HG02884 (cell line): ENCODE results near the gene SUDS3.

Experiments used
- ATAC-seq: cut with Tn5 transposase; IDR thresholded peaks from one replicate; pipeline ENCODE4 v1.9.1; 2021; ENCODE audit warnings: mild to moderate bottlenecking, moderate library complexity; ENCODE audit not compliant: unreplicated experiment

SUDS3 gene

DNA sequence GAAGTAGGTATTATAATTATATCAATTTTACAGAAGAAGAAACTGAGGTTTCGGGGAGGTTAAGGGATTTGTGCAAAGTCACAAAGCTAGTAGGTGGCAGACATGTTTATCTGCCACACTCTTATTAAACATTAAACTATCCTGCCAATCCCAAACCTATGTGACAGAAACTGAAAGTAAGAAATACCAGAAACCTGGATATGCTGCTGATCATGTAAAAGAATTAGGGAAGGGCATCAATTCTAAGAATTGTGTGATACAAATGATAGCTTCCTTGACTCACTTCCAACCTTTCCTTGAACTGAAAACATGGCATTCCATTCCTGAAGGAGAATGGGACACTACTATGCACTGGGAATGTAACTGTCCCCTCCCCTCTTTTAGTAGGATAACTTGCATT, 20.5 kb upstream of the SUDS3 start:
- ATAC-seq: no peak

DNA sequence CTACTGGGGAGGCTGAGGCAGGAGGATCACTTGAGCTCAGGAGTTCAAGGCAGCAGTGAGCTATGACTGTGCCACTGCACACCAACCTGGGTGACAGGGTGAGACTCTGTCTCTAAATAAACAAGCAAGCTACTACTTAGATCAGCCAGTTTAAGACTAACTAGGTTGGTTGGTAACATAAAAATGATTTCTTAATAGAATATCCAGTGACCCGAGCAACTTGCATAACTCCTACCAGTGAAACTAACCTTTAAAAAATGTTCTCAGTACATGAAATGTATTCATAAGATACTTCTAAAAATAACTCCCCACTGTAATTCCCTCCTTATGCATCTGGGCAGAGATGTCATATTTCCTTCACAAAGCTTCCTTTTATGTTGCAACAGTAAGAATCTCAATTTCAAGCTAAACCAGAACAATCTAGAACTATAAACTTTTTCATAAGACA, 19.5 kb upstream of the SUDS3 start:
- no peak for ATAC-seq

DNA sequence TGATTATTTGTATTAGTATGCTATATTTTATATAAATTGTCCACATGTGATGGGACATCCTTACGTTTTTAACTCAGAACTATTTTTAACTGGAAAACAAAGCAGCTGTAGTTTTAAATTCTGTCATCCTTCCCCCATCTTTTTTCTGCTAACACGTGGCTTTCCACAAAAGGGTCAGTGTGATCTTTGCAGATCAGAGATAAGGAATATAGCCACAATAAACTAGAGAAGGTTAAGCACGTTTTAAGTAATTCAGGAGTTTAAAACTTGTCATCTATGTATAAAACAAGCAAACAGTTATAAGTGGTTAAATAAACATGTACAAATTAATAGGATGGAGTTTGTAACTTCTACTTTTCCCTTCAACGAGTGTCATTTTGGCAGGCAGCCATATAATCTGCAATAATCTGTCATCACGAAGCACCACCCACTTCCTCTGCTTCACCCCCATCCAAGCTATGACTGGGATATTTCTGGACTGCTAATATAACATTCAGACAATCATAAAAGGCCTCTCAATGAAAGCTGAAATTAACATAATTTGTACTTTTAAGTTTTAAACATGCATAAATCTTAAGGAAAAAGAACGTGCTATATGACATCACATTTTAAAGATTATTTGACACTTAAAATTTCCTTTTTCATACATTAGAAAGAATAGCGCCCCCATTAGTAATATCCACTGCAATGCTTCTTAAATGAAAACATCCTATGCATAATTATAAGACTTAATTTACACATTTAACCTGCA, 18.9 kb upstream of the SUDS3 start:
- ATAC-seq: no peak

DNA sequence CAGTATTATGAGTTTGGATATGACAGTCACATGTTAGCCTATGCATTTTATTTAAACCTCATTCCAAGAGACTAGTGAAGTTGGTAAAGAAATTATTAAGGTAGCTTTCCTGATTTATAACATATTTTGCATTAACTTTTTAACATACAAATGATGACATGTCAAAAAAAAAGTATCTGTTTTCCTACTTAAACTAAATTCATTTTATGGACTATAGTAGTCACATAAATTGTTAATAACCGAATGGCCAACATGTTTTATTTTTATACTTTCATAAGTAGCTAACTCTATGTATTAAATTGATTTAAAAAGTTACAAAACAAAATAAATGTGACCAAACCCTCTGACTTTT, 18.4 kb upstream of the SUDS3 start:
- ATAC-seq: no peak

- ATAC-seq: no peak
Observed at GRCh38 chr12:118358612-118359540, 17.5 kb upstream of the SUDS3 start.

DNA sequence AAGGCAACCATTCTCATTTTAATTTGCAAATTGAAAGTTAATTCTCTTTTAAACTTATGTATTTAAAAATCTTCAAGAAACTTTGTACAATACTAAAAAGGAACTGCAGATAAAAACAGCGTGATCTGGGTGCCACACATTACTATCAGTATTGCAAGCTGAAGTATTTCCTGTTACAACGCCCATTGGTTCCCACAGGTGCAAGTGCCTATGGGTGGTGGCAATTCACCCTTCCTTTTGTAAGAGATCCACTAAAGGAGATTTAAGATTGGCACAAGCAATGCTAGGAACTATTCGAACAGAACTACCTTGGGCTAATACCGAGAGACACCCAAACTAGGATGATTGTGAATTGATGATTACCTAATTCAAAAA, 16.8 kb upstream of the SUDS3 start:
- ATAC-seq: no peak

DNA sequence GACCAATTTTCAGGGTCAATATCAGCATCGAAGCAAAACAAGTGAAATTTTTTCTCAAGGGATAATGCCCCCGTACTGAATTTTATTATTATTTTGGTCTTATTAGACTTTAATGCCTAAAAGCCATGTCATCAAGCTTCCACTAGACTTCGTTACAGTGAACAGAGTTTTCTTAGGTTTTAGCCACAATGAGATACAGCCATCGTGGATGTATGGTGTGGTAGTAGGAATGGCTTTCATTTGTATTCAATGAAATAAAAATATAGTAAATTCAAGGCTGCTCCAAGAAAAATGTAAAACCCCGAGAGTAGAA, 15.3 kb upstream of the SUDS3 start:
- no peak for ATAC-seq

DNA sequence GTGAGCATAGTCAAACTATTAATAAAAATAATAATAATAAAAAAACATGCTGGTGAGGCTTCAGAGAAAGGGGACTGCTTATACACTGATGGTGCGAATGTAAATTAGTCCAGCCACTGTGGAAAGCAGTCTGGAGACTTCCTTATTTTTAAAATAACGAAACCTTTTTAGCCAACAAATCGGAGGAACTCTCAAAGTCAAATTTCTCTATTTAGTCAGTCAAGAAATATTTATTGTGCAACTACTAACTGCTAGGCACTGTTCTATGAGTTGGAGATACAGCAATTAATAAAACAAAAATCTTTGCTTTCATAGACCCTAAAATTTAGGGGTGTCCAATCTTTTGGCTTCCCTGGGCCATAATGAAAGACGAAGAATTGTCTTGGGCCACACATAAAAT, 14.5 kb upstream of the SUDS3 start:
- ATAC-seq: no peak

- no peak for ATAC-seq
Observed at GRCh38 chr12:118368821-118369220, 7.5 kb upstream of the SUDS3 start.

DNA sequence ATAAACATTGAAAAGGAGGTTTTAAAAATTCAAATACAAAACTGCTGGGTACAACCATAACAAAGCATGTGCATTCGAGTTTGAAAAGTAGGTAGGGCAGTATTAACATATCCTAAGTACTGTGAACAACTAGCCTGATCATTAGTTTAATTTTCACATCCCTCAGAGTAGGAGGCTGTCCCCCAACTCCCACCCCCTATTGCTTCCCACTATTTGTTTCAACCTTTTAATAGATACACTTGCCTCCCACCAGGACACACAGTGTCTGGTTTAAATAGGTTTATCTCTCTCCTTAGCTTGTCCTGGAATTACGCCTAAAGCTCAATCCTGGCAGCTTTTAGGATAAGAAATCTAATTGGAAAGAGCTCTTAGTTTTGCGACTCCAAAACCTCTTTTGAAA, 5.8 kb upstream of the SUDS3 start:
- ATAC-seq: no peak

GRCh38 chr12:118371321-118372282, 4.8 kb upstream of the SUDS3 start:
- ATAC-seq: no peak

- peak; percentile 73 for ATAC-seq
Observed at GRCh38 chr12:118372541-118373495, 3.5 kb upstream of the SUDS3 start, which contains the start of gene TAOK3. Gene TAOK3 (minus strand): TSS chr12:118372907. CDS start chr12:118255567, 117,340 bp downstream.

GRCh38 chr12:118373616-118374015, 2.7 kb upstream of the SUDS3 start:
- ATAC-seq: no peak

DNA sequence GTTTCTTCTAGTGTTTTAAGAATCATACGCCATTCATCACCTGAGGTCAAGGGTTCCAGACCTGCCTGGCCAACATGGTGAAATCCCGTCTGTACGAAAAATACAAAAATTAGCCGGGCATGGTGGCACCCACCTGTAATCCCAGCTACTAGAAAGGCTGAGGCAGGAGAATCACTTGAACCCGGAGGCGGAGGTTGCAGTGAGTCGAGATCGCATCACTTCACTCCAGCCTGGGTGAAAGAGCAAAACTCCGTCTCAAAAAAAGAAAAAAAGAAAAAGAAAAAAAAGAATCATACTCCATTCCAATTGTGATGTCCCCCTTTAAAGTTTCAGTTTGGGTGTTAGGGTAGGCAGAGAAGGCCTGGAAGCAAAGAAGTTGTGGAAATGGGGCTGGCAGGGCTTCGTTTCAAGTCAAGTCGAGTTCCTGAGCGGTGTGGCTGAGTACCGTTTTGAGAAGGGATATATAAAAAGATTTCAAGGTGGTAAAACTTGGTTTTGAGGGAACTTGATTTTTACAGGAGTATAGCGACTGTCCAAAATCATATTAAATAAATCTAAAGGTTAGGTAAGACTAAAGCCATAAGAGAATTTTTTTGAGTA, 2.1 kb upstream of the SUDS3 start:
- ATAC-seq: no peak

DNA sequence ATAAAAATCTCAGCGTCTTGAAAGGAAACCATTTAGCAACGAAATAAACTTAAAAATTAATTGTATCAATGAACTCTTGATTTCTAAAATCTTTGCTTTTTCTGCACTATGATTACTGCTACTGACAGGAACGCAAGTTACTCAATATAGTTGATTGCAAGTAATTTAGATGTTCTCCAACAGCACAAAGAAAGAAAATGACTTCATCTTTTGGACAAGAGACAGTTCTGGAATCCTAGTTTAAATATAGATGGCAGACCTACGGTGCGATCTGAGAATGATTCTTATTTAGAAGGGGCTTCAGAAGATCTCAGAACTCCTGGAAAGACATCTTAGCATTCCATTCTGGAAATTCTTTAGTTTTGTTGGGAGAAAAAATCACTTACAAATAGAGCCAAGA, 1.4 kb upstream of the SUDS3 start:
- ATAC-seq: no peak

- ATAC-seq: no peak
Observed at GRCh38 chr12:118375348-118375747, 1.0 kb upstream of the SUDS3 start.

- ATAC-seq: no peak
Observed at GRCh38 chr12:118377021-118377883, 897 bp downstream of the SUDS3 start.

GRCh38 chr12:118377884-118378470, 1.6 kb downstream of the SUDS3 start:
- no peak for ATAC-seq
